GM18907 (cell line): ENCODE results near the gene NLRC5.

Source experiments
- ATAC-seq: cut with Tn5 transposase; IDR thresholded peaks from one replicate; pipeline ENCODE4 v1.9.1; 2021; ENCODE audit warnings: mild to moderate bottlenecking, moderate library complexity; ENCODE audit not compliant: unreplicated experiment

NLRC5 gene

GRCh38 chr16:57118461-57119084 lies 129.2 kb downstream of the NLRC5 start:
- no peak for ATAC-seq

GRCh38 chr16:57123216-57123973 lies 134.0 kb downstream of the NLRC5 start:
- ATAC-seq = no peak

GRCh38 chr16:57123974-57124674 lies 134.8 kb downstream of the NLRC5 start:
- ATAC-seq = no peak

- no peak for ATAC-seq
Measured at GRCh38 chr16:57125376-57125775, 136.0 kb downstream of the NLRC5 start.

- no peak for ATAC-seq
Measured at GRCh38 chr16:57125969-57126368, 136.6 kb downstream of the NLRC5 start.

- no peak for ATAC-seq
Measured at GRCh38 chr16:57126411-57126810, 137.1 kb downstream of the NLRC5 start.

- peak; percentile 75 for ATAC-seq
Measured at GRCh38 chr16:57127037-57127763, 137.8 kb downstream of the NLRC5 start.

- no peak for ATAC-seq
Measured at GRCh38 chr16:57127836-57128235, 138.5 kb downstream of the NLRC5 start.

GRCh38 chr16:57128771-57129389 lies 139.5 kb downstream of the NLRC5 start:
- peak; percentile 51 for ATAC-seq

- ATAC-seq = no peak
Measured at GRCh38 chr16:57130950-57131321, 141.6 kb downstream of the NLRC5 start.

- ATAC-seq = no peak
Measured at GRCh38 chr16:57131351-57131970, 142.1 kb downstream of the NLRC5 start.

- ATAC-seq = no peak
Measured at GRCh38 chr16:57132470-57132869, 143.1 kb downstream of the NLRC5 start.

- no peak for ATAC-seq
Measured at GRCh38 chr16:57133031-57133430, 143.7 kb downstream of the NLRC5 start.
